Neuronal stem cell (in vitro differentiated cells): ENCODE data around the gene TRIM7.

Experiments used
- DNase-seq: peaks from one replicate; pipeline ENCODE4 v3.0.0-alpha.2; 2013; ENCODE audit warnings: low spot score
- H2AFZ ChIP-seq: one replicate; pipeline ENCODE4 v1.6.1; 2013; ENCODE audit warnings: mild to moderate bottlenecking, low read length, inconsistent platforms
- H2AK5ac ChIP-seq: 2 replicates; pipeline ENCODE4 v1.6.1; 2013; ENCODE audit warnings: low read depth, mild to moderate bottlenecking, inconsistent platforms, low read length, moderate library complexity, mixed read lengths
- H2BK120ac ChIP-seq: 2 replicates; pipeline ENCODE4 v1.6.1; 2013; ENCODE audit warnings: low read depth, mild to moderate bottlenecking, inconsistent platforms, low read length, moderate library complexity, mixed read lengths
- H2BK12ac ChIP-seq: one replicate; pipeline ENCODE4 v1.6.1; 2013; ENCODE audit warnings: low read length, inconsistent platforms
- H2BK15ac ChIP-seq: 2 replicates; pipeline ENCODE4 v1.6.1; 2013; ENCODE audit warnings: mild to moderate bottlenecking, low read length, inconsistent platforms, mixed read lengths
- H2BK5ac ChIP-seq: one replicate; pipeline ENCODE4 v1.6.1; 2013; ENCODE audit warnings: inconsistent platforms, mild to moderate bottlenecking, low read length, moderate library complexity
- H3K14ac ChIP-seq: one replicate; pipeline ENCODE4 v1.6.1; 2013; ENCODE audit warnings: low read length, inconsistent platforms
- H3K18ac ChIP-seq: 2 replicates; pipeline ENCODE4 v1.6.1; 2013; ENCODE audit warnings: low read length, inconsistent platforms
- H3K23ac ChIP-seq: 2 replicates; pipeline ENCODE4 v1.6.1; 2013; ENCODE audit warnings: low read depth, mild to moderate bottlenecking, mixed read lengths, low read length, inconsistent platforms; ENCODE audit not compliant: poor library complexity
- H3K27ac ChIP-seq: replicated peaks from 3 replicates; pipeline ENCODE4 v1.5.1; 2013; ENCODE audit warnings: low read length, inconsistent platforms
- H3K27me3 ChIP-seq, 3 experiments: 2 replicates each; pipeline ENCODE4 v1.6.1; 2013; ENCODE audit warnings: low read length in 3 of 3, mild to moderate bottlenecking in 2 of 3, inconsistent platforms in 1 of 3, low read depth in 1 of 3, mixed read lengths in 1 of 3, moderate library complexity in 1 of 3; ENCODE audit not compliant: control insufficient read depth in 3 of 3, insufficient read depth in 3 of 3
- H3K36me3 ChIP-seq, 2 donors: replicated peaks in 1 of 2; 2 replicates each; pipeline ENCODE4 v1.6.1; 2013; ENCODE audit warnings: low read length in 2 of 2; ENCODE audit not compliant: control insufficient read depth in 2 of 2, insufficient read depth in 2 of 2
- H3K4ac ChIP-seq: 2 replicates; pipeline ENCODE4 v1.6.1; 2013; ENCODE audit warnings: inconsistent platforms, mild to moderate bottlenecking, low read length, moderate library complexity
- H3K4me1 ChIP-seq, 2 donors: 1 replicate in 1 of 2; 2 replicates in 1 of 2; pipeline ENCODE4 v1.6.1; 2013; ENCODE audit warnings: low read length in 2 of 2, low read depth in 1 of 2; ENCODE audit not compliant: control insufficient read depth in 2 of 2, insufficient read depth in 1 of 2
- H3K4me2 ChIP-seq: one replicate; pipeline ENCODE4 v1.6.1; 2013; ENCODE audit warnings: mild to moderate bottlenecking, low read length, inconsistent platforms; ENCODE audit not compliant: insufficient read depth, poor library complexity, severe bottlenecking
- H3K4me3 ChIP-seq, 2 donors: 2 replicates each; pipeline ENCODE4 v1.5.1; 2013; ENCODE audit warnings: low read length in 2 of 2, mild to moderate bottlenecking in 2 of 2, inconsistent platforms in 1 of 2, moderate library complexity in 1 of 2
- H3K79me1 ChIP-seq: one replicate; pipeline ENCODE4 v1.6.1; 2013; ENCODE audit warnings: low read depth, mild to moderate bottlenecking, inconsistent platforms, low read length, moderate library complexity
- H3K9ac ChIP-seq: one replicate; pipeline ENCODE4 v1.6.1; 2013; ENCODE audit warnings: mild to moderate bottlenecking, low read depth, low read length, inconsistent platforms; ENCODE audit not compliant: poor library complexity
- H3K9me3 ChIP-seq, 2 donors: replicated peaks in 1 of 2; 2 replicates each; pipeline versions ENCODE3 to v1.6.1; 2013; ENCODE audit warnings: low read length in 2 of 2, mild to moderate bottlenecking in 2 of 2, inconsistent platforms in 1 of 2, low read depth in 1 of 2, mixed read lengths in 1 of 2, moderate library complexity in 1 of 2; ENCODE audit not compliant: control insufficient read depth in 2 of 2, insufficient read depth in 1 of 2
- H4K8ac ChIP-seq: one replicate; pipeline ENCODE4 v1.6.1; 2013; ENCODE audit warnings: low read depth, mild to moderate bottlenecking, inconsistent platforms, low read length, moderate library complexity
- H4K91ac ChIP-seq: one replicate; pipeline ENCODE4 v1.6.1; 2013; ENCODE audit warnings: low read length, low read depth, mild to moderate bottlenecking, inconsistent platforms; ENCODE audit not compliant: poor library complexity
- WGBS, 2 donors: extraction: QIAGEN DNeasy Blood & Tissue Kit; methylation state at CpG; one replicate each; pipeline ENCODE4 v1.1.7; 2013; ENCODE audit warnings: missing lambda C conversion rate in 2 of 2, mixed read lengths in 1 of 2; ENCODE audit not compliant: insufficient read length in 2 of 2, insufficient replicate concordance in 1 of 2; ENCODE audit errors: extremely low coverage in 2 of 2; 5-methylcytosine and 5-hydroxymethylcytosine counted together

Gene TRIM7

GRCh38 chr5:181236954-181237641, 32.1 kb upstream of the TRIM7 start:
- Histone ChIP-seq H3K27ac (no peak overlapping the region), H2BK15ac (no peak overlapping the region), H3K23ac (no peak overlapping the region), H3K4ac (no peak overlapping the region), H3K9me3 (no peaks in the 10 kb centered on the region), H2BK120ac (no peak overlapping the region), H2BK12ac (no peak overlapping the region), H3K79me1 (peaks cover 9% of the 10 kb centered on the region), H3K18ac (no peak overlapping the region), H4K8ac (no peak overlapping the region), H2BK5ac (no peak overlapping the region), H3K9ac (no peak overlapping the region), H2AK5ac (no peak overlapping the region), H4K91ac (no peak overlapping the region), H3K27me3 (no peaks in the 10 kb centered on the region), H3K4me3 (no peak overlapping the region), H3K14ac (no peak overlapping the region), H3K36me3 (peaks cover 64 to 98% of the 10 kb centered on the region in 2 donors), H3K4me2 (no peak overlapping the region), H2AFZ (no peak overlapping the region), H3K4me1 (peaks cover 7 to 10% of the 10 kb centered on the region in 2 donors)
- DNase-seq, result no peak
- WGBS, 2 donors, result no CpG with 5 or more reads among the region's 10 CpGs

GRCh38 chr5:181236471-181236870, 31.5 kb upstream of the TRIM7 start:
- H3K9me3 ChIP-seq, result no peaks in the 10 kb centered on the region
- H2AFZ ChIP-seq, result no peak overlapping the region
- no peak overlapping the region for H2BK120ac ChIP-seq
- no peak overlapping the region for H3K9ac ChIP-seq
- peaks cover 10% of the 10 kb centered on the region for H3K79me1 ChIP-seq
- peaks cover 2 to 3% of the 10 kb centered on the region in 2 donors for H3K4me1 ChIP-seq
- H2BK5ac ChIP-seq, result no peak overlapping the region
- H3K4ac ChIP-seq, result no peak overlapping the region
- no peak overlapping the region for H3K27ac ChIP-seq
- no peak overlapping the region for H3K23ac ChIP-seq
- H3K4me2 ChIP-seq, result no peak overlapping the region
- H3K14ac ChIP-seq, result no peak overlapping the region
- no CpG with 5 or more reads among the region's 6 CpGs for WGBS, 2 donors
- no peak overlapping the region for H3K18ac ChIP-seq
- no peak overlapping the region for H2BK15ac ChIP-seq
- no peak overlapping the region for H4K8ac ChIP-seq
- no peak overlapping the region for H2AK5ac ChIP-seq
- peaks cover 62 to 98% of the 10 kb centered on the region in 2 donors for H3K36me3 ChIP-seq
- no peak for DNase-seq
- no peak overlapping the region for H3K4me3 ChIP-seq
- no peak overlapping the region for H2BK12ac ChIP-seq
- no peak overlapping the region for H4K91ac ChIP-seq
- H3K27me3 ChIP-seq, result no peaks in the 10 kb centered on the region

- Histone ChIP-seq H3K9ac (no peak overlapping the region), H3K9me3 (no peaks in the 10 kb centered on the region), H3K23ac (no peak overlapping the region), H3K27me3 (no peaks in the 10 kb centered on the region), H2BK5ac (no peak overlapping the region), H3K14ac (no peak overlapping the region), H3K4me1 (peaks cover 0 to 2% of the 10 kb centered on the region in 2 donors), H4K8ac (no peak overlapping the region), H2AFZ (no peak overlapping the region), H2BK12ac (no peak overlapping the region), H3K36me3 (peaks cover 62 to 98% of the 10 kb centered on the region in 2 donors), H2BK120ac (no peak overlapping the region), H3K4ac (no peak overlapping the region), H3K4me2 (no peak overlapping the region), H2AK5ac (no peak overlapping the region), H4K91ac (no peak overlapping the region), H2BK15ac (no peak overlapping the region), H3K4me3 (no peak overlapping the region), H3K27ac (no peak overlapping the region), H3K79me1 (peaks cover 10% of the 10 kb centered on the region), H3K18ac (no peak overlapping the region)
- no peak for DNase-seq
- WGBS, 2 donors, result no CpG with 5 or more reads among the region's 5 CpGs
Measured at GRCh38 chr5:181235689-181236366, 30.8 kb upstream of the TRIM7 start.

DNA sequence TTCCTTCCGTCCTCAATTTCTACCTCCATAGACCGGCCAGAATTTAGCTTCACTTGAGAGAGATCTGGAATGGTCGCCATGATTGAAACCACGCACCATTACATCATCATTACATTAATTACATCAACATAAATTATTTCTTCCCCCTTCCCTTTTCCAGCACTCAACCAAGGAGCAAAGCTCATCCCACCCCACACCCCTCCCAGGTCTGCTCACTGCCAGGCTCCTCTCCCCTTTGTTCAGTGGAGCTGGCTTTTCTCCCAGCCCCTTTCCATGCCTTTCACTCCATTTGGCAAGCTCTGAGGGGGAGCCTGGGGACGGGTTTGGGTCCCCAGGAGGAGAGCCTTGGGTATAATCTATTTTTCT, 30.3 kb upstream of the TRIM7 start:
- Histone ChIP-seq H3K4ac (no peak overlapping the region), H2BK15ac (no peak overlapping the region), H2AFZ (no peak overlapping the region), H3K9ac (no peak overlapping the region), H3K4me2 (no peak overlapping the region), H2AK5ac (no peak overlapping the region), H3K14ac (no peak overlapping the region), H3K27ac (no peak overlapping the region), H3K36me3 (peaks cover 66 to 98% of the 10 kb centered on the region in 2 donors), H3K4me3 (no peak overlapping the region), H3K27me3 (no peaks in the 10 kb centered on the region), H3K9me3 (no peaks in the 10 kb centered on the region), H2BK120ac (no peak overlapping the region), H4K91ac (no peak overlapping the region), H2BK12ac (no peak overlapping the region), H3K23ac (no peak overlapping the region), H4K8ac (no peak overlapping the region), H3K79me1 (peaks cover 14% of the 10 kb centered on the region), H2BK5ac (no peak overlapping the region), H3K18ac (no peak overlapping the region), H3K4me1 (peaks cover 0 to 2% of the 10 kb centered on the region in 2 donors)
- no peak for DNase-seq
- WGBS, 2 donors, result no CpG with 5 or more reads among the region's 5 CpGs
